H1 (cell line): ENCODE data around the gene RPE. TPM values are rescaled to one million over a fixed set of nuclear protein-coding genes. Genes with fewer than 3 reads are reported as not detected.

Source experiments
- CTCF ChIA-PET: fragments of 300-600 bp; sonication (Branson Sonifier 250); formaldehyde crosslinking; loops from one replicate; lab custom pipeline; 2021; ENCODE audit not compliant: partially characterized antibody; lab: Charles Lee
- POLR2A ChIA-PET: fragments of 300-600 bp; sonication (Branson Sonifier 250); formaldehyde crosslinking; loops from one replicate; lab custom pipeline; 2021; ENCODE audit warnings: inconsistent platforms; ENCODE audit not compliant: partially characterized antibody; lab: Charles Lee
- DNase-seq, 2 experiments: peaks; one replicate each; pipeline versions ENCODE4 v3.0.0 to v3.0.0-alpha.2; 2010 to 2022; ENCODE audit warnings: low spot score in 2 of 2, low read depth in 1 of 2, mixed read lengths in 1 of 2
- FAIRE-seq: peaks from 2 replicates; lab custom pipeline; 2011; peaks lifted over from hg19 to GRCh38; lab: Jason Lieb, UNC
- H2AFZ ChIP-seq: 2 replicates; pipeline ENCODE4 v1.8.1; 2012; ENCODE audit warnings: low read length, inconsistent platforms
- H2AK5ac ChIP-seq: 2 replicates; pipeline ENCODE4 v1.6.1; 2013; ENCODE audit warnings: low read depth, low read length
- H2BK120ac ChIP-seq: replicated peaks from 2 replicates; pipeline ENCODE3; 2013; ENCODE audit warnings: low read depth, low read length, inconsistent platforms
- H2BK12ac ChIP-seq: 2 replicates; pipeline ENCODE4 v1.6.1; 2013; ENCODE audit warnings: low read depth, low read length
- H2BK15ac ChIP-seq: 2 replicates; pipeline ENCODE4 v1.6.1; 2013; ENCODE audit warnings: low read length
- H2BK20ac ChIP-seq: 2 replicates; pipeline ENCODE4 v1.6.1; 2013; ENCODE audit warnings: low read length
- H2BK5ac ChIP-seq: 2 replicates; pipeline ENCODE4 v1.6.1; 2013; ENCODE audit warnings: low read depth, low read length
- H3K14ac ChIP-seq: 2 replicates; pipeline ENCODE4 v1.6.1; 2013; ENCODE audit warnings: inconsistent platforms; ENCODE audit not compliant: insufficient read length
- H3K18ac ChIP-seq: 2 replicates; pipeline ENCODE4 v1.6.1; 2013; ENCODE audit warnings: low read length; ENCODE audit errors: extremely low read depth
- H3K23ac ChIP-seq: 2 replicates; pipeline ENCODE4 v1.6.1; 2013; ENCODE audit warnings: inconsistent platforms; ENCODE audit not compliant: insufficient read length
- H3K23me2 ChIP-seq: 2 replicates; pipeline ENCODE4 v1.6.1; 2013; ENCODE audit warnings: low read depth, low read length
- H3K27ac ChIP-seq: 2 replicates; pipeline ENCODE4 v1.6.1; 2011; ENCODE audit warnings: low read depth, low read length, inconsistent platforms
- H3K27me3 ChIP-seq, 4 experiments: replicated peaks in 1 of 4; 1 replicate in 1 of 4; 2 replicates in 3 of 4; pipeline versions ENCODE4 v1.6.1 to v1.8.1; 2011 to 2013; ENCODE audit warnings: low read length in 3 of 4, mild to moderate bottlenecking in 3 of 4, inconsistent platforms in 2 of 4, mixed read lengths in 2 of 4, moderate library complexity in 1 of 4; ENCODE audit not compliant: control insufficient read depth in 3 of 4, insufficient read depth in 3 of 4; ENCODE audit errors: extremely low read depth in 1 of 4
- H3K36me3 ChIP-seq, 4 experiments: 2 replicates each; pipeline versions ENCODE4 v1.6.1 to v1.8.1; 2011 to 2013; ENCODE audit warnings: mild to moderate bottlenecking in 4 of 4, low read length in 3 of 4, moderate library complexity in 2 of 4, control low read depth in 1 of 4, inconsistent platforms in 1 of 4; ENCODE audit not compliant: insufficient read depth in 4 of 4, control insufficient read depth in 2 of 4
- H3K4ac ChIP-seq: replicated peaks from 2 replicates; pipeline ENCODE3; 2013; ENCODE audit warnings: low read length, low read depth, mixed read lengths, inconsistent platforms; ENCODE audit not compliant: insufficient read length
- H3K4me1 ChIP-seq, 4 experiments: replicated peaks in 1 of 4; 1 replicate in 1 of 4; 2 replicates in 3 of 4; pipeline versions ENCODE4 v1.6.1 to v1.8.1; 2011 to 2013; ENCODE audit warnings: low read length in 3 of 4, inconsistent platforms in 2 of 4, mixed read lengths in 1 of 4; ENCODE audit not compliant: insufficient read depth in 4 of 4, control insufficient read depth in 3 of 4
- H3K4me2 ChIP-seq, 2 experiments: 2 replicates each; pipeline versions ENCODE4 v1.6.1 to v1.8.1; 2011 to 2013; ENCODE audit warnings: low read depth in 2 of 2, low read length in 2 of 2, control low read depth in 1 of 2, inconsistent platforms in 1 of 2, mild to moderate bottlenecking in 1 of 2; ENCODE audit not compliant: insufficient read depth in 1 of 2
- H3K4me3 ChIP-seq, 4 experiments: fragments of 200-600, 300-600 bp in 1 of 4; sonication (generic), shearing (Covaris generic), sonication (Bioruptor Twin) in 1 of 4; 2 replicates each; pipeline versions ENCODE4 v1.5.1 to v1.8.1; 2011 to 2016; ENCODE audit warnings: low read length in 4 of 4, low read depth in 3 of 4, control low read depth in 2 of 4, inconsistent platforms in 2 of 4, mild to moderate bottlenecking in 2 of 4, mixed read lengths in 1 of 4, moderate library complexity in 1 of 4; ENCODE audit not compliant: insufficient read depth in 2 of 4; ENCODE audit errors: extremely low read depth in 1 of 4
- H3K56ac ChIP-seq: replicated peaks from 2 replicates; pipeline ENCODE3; 2013; ENCODE audit warnings: low read depth, mild to moderate bottlenecking, mixed read lengths, low read length, inconsistent platforms; ENCODE audit not compliant: insufficient read length
- H3K79me1 ChIP-seq: 2 replicates; pipeline ENCODE4 v1.6.1; 2013; ENCODE audit warnings: low read depth, low read length, control low read depth
- H3K79me2 ChIP-seq, 2 experiments: 2 replicates each; pipeline versions ENCODE4 v1.6.1 to v1.8.1; 2012 to 2013; ENCODE audit warnings: low read length in 2 of 2, mild to moderate bottlenecking in 2 of 2, inconsistent platforms in 1 of 2; ENCODE audit not compliant: insufficient read depth in 2 of 2, control insufficient read depth in 1 of 2
- H3K9ac ChIP-seq, 4 experiments: replicated peaks in 1 of 4; 1 replicate in 1 of 4; 2 replicates in 3 of 4; pipeline versions ENCODE4 v1.6.1 to v1.8.1; 2011 to 2013; ENCODE audit warnings: low read depth in 3 of 4, low read length in 3 of 4, control low read depth in 2 of 4, mild to moderate bottlenecking in 2 of 4, moderate library complexity in 2 of 4, inconsistent platforms in 1 of 4; ENCODE audit errors: extremely low read depth in 1 of 4
- H3K9me3 ChIP-seq, 2 experiments: 2 replicates each; pipeline versions ENCODE4 v1.6.1 to v1.8.1; 2012 to 2013; ENCODE audit warnings: mild to moderate bottlenecking in 2 of 2, moderate library complexity in 2 of 2, control low read depth in 1 of 2, inconsistent platforms in 1 of 2, low read depth in 1 of 2, low read length in 1 of 2, mixed read lengths in 1 of 2; ENCODE audit not compliant: insufficient read depth in 2 of 2
- H4K20me1 ChIP-seq, 2 experiments: replicated peaks in 1 of 2; 2 replicates each; pipeline versions ENCODE3 to v1.8.1; 2011 to 2013; ENCODE audit warnings: inconsistent platforms in 2 of 2, low read length in 2 of 2, mild to moderate bottlenecking in 1 of 2; ENCODE audit not compliant: insufficient read depth in 2 of 2, control insufficient read depth in 1 of 2
- H4K5ac ChIP-seq: 2 replicates; pipeline ENCODE4 v1.6.1; 2013; ENCODE audit warnings: low read length, low read depth, mixed read lengths, inconsistent platforms; ENCODE audit not compliant: insufficient read length
- H4K8ac ChIP-seq: 2 replicates; pipeline ENCODE4 v1.8.0; 2013; ENCODE audit warnings: mild to moderate bottlenecking, moderate library complexity, low read length, inconsistent platforms; ENCODE audit not compliant: insufficient read depth; ENCODE audit errors: extremely low read depth
- H4K91ac ChIP-seq: replicated peaks from 2 replicates; pipeline ENCODE3; 2013; ENCODE audit warnings: low read length, mixed read lengths, inconsistent platforms; ENCODE audit not compliant: insufficient read length
- ASH2L ChIP-seq: fragments of 200-600, 300-600 bp; sonication (generic); IDR thresholded peaks from one replicate; pipeline ENCODE4 v1.7.1; 2017; ENCODE audit warnings: low read length
- E2F6 ChIP-seq: IDR thresholded peaks from 2 replicates; pipeline ENCODE4 v1.6.1; 2012; ENCODE audit warnings: inconsistent platforms
- EGR1 ChIP-seq: IDR thresholded peaks from 2 replicates; pipeline ENCODE4 v1.6.1; 2011; ENCODE audit warnings: low read depth, low read length, borderline replicate concordance
- GABPA ChIP-seq: IDR thresholded peaks from 2 replicates; pipeline ENCODE4 v1.6.1; 2011; ENCODE audit warnings: mild to moderate bottlenecking, low read length, moderate library complexity, borderline replicate concordance; ENCODE audit not compliant: insufficient read depth
- GTF2F1 ChIP-seq: IDR thresholded peaks from 2 replicates; pipeline ENCODE4 v1.6.1; 2012; ENCODE audit warnings: low read depth, low read length, improper control_type of control experiment, borderline replicate concordance
- HDAC2 ChIP-seq, 2 experiments: fragments of 300-600 bp in 1 of 2; sonication (generic) in 1 of 2; IDR thresholded peaks; 2 replicates each; pipeline ENCODE4 v1.6.1; 2011 to 2012; ENCODE audit warnings: low read depth in 2 of 2, low read length in 2 of 2, mild to moderate bottlenecking in 2 of 2, moderate library complexity in 2 of 2, borderline replicate concordance in 1 of 2, inconsistent platforms in 1 of 2
- SIX5 ChIP-seq: IDR thresholded peaks from 2 replicates; pipeline ENCODE4 v1.6.1; 2011; ENCODE audit warnings: mild to moderate bottlenecking, low read depth, low read length
- TAF7 ChIP-seq: optimal IDR thresholded peaks from 2 replicates; pipeline ENCODE3; 2011; ENCODE audit warnings: low read depth, mild to moderate bottlenecking, inconsistent platforms, low read length, moderate library complexity, borderline replicate concordance
- TBP ChIP-seq: IDR thresholded peaks from 2 replicates; pipeline ENCODE4 v1.6.1; 2011; ENCODE audit warnings: low read depth, low read length, improper control_type of control experiment
- YY1 ChIP-seq: IDR thresholded peaks from 2 replicates; pipeline ENCODE4 v1.6.1; 2011; ENCODE audit warnings: low read depth, mild to moderate bottlenecking, low read length
- WGBS, 2 experiments: shearing (Covaris generic) in 1 of 2; methylation state at CpG; one replicate each; pipeline versions ENCODE4 v1.1.6 to v1.1.7; 2013 to 2015; ENCODE audit warnings: low lambda C conversion rate in 2 of 2, mixed read lengths in 2 of 2, inconsistent platforms in 1 of 2, low coverage in 1 of 2, missing lambda C conversion rate in 1 of 2; ENCODE audit not compliant: insufficient replicate concordance in 2 of 2, insufficient coverage in 1 of 2, insufficient read length in 1 of 2; ENCODE audit errors: extremely low coverage in 1 of 2, missing lambda C conversion rate in 1 of 2; 5-methylcytosine and 5-hydroxymethylcytosine counted together
- polyA plus RNA-seq, 7 experiments: library from polyadenylated mRNA; depleted of rRNA in 3 of 7; stranded (reverse) in 5 of 7; unstranded in 2 of 7; fragments of >200 nt in 5 of 7; fragments of 200-250 nt in 2 of 7; gene quantifications; 1 replicate in 5 of 7; 2 replicates in 1 of 7; 4 replicates in 1 of 7; pipeline versions ENCODE4 v1.2.1 to v1.2.3, GENCODE V29; 2011 to 2013; ENCODE audit warnings: missing spikeins in 2 of 7, mixed read lengths in 2 of 7
- total RNA-seq: library from RNA; stranded (reverse); fragmentation: NEBNext Ultra II Directional; extraction: Animal tissue kit (Norgen Biotek cat#: 25700); gene quantifications from 2 replicates; pipeline ENCODE4 v1.2.1, GENCODE V29; 2021

The RPE gene
- total and polyA plus RNA-seq, 2 of the 8 experiments (the other 6 are each of a cell fraction or from before 2014, with no cell fraction given): 77.8 to 102 TPM

GRCh38 chr2:210049831-210050230 lies 47.4 kb downstream of the RPE start:
- no peak overlapping the region for H2BK20ac ChIP-seq
- POLR2A ChIA-PET: no interaction called here
- FAIRE-seq: no peak

More at GRCh38 chr2:210049831-210050230, 47.4 kb downstream of the RPE start:
- no peak overlapping the region for H2AFZ ChIP-seq
- H3K4me2 ChIP-seq: no peak overlapping the region
- DNase-seq: no peak
- H3K79me1 ChIP-seq: no peaks in the 10 kb centered on the region
- H3K4me3 ChIP-seq: no peak overlapping the region
- no peak overlapping the region for H3K18ac ChIP-seq
- H3K79me2 ChIP-seq: no peaks in the 10 kb centered on the region
- CTCF ChIA-PET: interaction anchor here (0.5 to 3.2 kb wide), 7 partner anchors 9 to 582 kb away, joined by 3 to 6 read pairs (median 3); no protein-coding TSS in a partner anchor
- no peak overlapping the region for H3K9ac ChIP-seq
- H2BK12ac ChIP-seq: no peak overlapping the region
- peaks cover 0 to 4% (median 0%) of the 10 kb centered on the region in 4 experiments; a peak in 1 of 8 replicates for H3K36me3 ChIP-seq
- no peak overlapping the region for H4K5ac ChIP-seq
- H3K23me2 ChIP-seq: peaks cover 1% of the 10 kb centered on the region; the same call in 1 of the 2 replicates
- H3K4ac ChIP-seq: no peak overlapping the region
- no peak overlapping the region for H3K14ac ChIP-seq
- no peak overlapping the region for H2BK15ac ChIP-seq
- H3K27ac ChIP-seq: no peak overlapping the region
- WGBS, 2 experiments: 79% methylated on average over 1 of the region's 1 CpG; no CpG with 5 or more reads in 1 of the 2 experiments
- H4K8ac ChIP-seq: no peak overlapping the region
- H3K27me3 ChIP-seq: no peaks in the 10 kb centered on the region
- no peaks in the 10 kb centered on the region for H4K20me1 ChIP-seq
- no peak overlapping the region for H2AK5ac ChIP-seq
- H2BK120ac ChIP-seq: no peak overlapping the region
- H3K56ac ChIP-seq: no peak overlapping the region
- no peak for TF ChIP-seq E2F6
- no peak for TF ChIP-seq TBP
- no peak for TF ChIP-seq EGR1
- no peak for TF ChIP-seq YY1
- no peak for TF ChIP-seq GTF2F1
- TF ChIP-seq TAF7: no peak
- no peak for TF ChIP-seq GABPA
- TF ChIP-seq ASH2L: no peak
- no peak for TF ChIP-seq SIX5
- TF ChIP-seq HDAC2 (IDR thresholded peaks at IDR 0.05; ENCODE audit: borderline replicate concordance in 1 of 2, low read depth in 2 of 2, low read length in 2 of 2): no peak
- no peak overlapping the region for H2BK5ac ChIP-seq
- H4K91ac ChIP-seq: no peak overlapping the region
- H3K4me1 ChIP-seq: no peaks in the 10 kb centered on the region
- peaks cover 5 to 11% of the 10 kb centered on the region in 2 experiments; a peak in 2 of 4 replicates for H3K9me3 ChIP-seq
- H3K23ac ChIP-seq: no peak overlapping the region
